ENCODE results near the gene IL22RA2. TPM values are rescaled to one million over a fixed set of nuclear protein-coding genes. Genes with fewer than 3 reads are reported as not detected.

IL22RA2 gene
- total RNA-seq, 2 donors from 2014 or later = not detected

DNA sequence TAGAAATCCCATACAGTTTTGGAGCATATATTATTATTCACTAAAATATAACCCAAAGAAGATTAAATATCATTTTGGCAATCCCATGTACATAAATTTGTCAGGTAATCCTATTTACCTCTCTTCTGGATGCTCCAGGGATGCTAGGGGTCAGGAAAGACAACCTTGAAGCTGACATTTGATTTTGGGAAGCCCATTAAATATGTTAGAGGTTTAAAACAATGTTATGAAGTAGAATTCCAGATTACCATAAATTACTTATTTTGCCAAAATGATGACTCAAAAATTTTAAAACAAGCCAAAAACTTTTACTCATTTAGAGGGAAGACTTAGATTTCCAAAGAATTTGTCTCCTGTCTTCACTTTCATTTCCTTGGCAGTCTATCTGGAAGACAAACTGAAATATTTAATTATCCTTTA, 9.2 kb upstream of the IL22RA2 start:
- Histone ChIP-seq H3K27me3 (replicated peaks; ENCODE audit: insufficient read depth) (no peaks in the 10 kb centered on the region), H3K9me3 (no peaks in the 10 kb centered on the region)
- TF ChIP-seq, protein P1, sequence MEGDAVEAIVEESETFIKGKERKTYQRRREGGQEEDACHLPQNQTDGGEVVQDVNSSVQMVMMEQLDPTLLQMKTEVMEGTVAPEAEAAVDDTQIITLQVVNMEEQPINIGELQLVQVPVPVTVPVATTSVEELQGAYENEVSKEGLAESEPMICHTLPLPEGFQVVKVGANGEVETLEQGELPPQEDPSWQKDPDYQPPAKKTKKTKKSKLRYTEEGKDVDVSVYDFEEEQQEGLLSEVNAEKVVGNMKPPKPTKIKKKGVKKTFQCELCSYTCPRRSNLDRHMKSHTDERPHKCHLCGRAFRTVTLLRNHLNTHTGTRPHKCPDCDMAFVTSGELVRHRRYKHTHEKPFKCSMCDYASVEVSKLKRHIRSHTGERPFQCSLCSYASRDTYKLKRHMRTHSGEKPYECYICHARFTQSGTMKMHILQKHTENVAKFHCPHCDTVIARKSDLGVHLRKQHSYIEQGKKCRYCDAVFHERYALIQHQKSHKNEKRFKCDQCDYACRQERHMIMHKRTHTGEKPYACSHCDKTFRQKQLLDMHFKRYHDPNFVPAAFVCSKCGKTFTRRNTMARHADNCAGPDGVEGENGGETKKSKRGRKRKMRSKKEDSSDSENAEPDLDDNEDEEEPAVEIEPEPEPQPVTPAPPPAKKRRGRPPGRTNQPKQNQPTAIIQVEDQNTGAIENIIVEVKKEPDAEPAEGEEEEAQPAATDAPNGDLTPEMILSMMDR (IDR thresholded peaks at IDR 0.05) = no peak
- TF ChIP-seq POLR2A (IDR thresholded peaks at IDR 0.05) = no peak
- no peak for TF ChIP-seq POLR2AphosphoS5 (IDR thresholded peaks at IDR 0.05)

DNA sequence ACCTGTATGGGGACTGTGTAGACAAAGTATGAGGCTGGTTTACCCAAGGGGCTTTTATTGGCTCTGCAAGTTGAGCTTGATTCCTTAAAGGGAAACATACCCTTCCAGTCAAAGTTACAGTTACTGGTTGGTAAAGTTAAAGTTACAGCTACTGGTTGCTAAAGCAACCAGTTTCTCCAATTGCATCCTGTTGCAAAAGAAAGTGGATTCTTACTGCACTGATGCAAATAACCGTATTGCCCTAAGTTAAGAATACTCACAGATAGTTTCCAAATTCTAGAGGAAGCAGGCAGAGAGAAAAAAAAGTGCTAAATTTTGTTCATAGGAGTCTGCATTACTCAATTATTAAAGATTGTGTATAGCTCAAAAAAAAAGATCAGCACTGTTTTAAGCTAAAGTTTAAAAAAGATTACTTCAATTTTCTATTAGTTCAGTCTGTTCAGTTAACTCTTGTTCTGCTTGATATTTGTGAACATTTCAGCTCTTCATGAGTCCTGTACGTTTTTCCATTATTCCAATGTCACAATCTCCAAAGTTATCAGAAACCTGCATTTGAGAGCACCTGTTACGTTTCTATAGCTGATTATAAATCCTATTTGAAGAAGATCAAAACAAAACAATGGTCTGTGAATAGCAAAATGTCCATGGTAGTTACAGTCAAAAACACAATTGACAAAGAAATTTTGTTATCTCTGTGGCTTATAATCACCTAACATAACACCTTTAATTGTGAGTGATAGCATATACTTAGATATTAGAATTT, 8.6 kb upstream of the IL22RA2 start:
- no peak for TF ChIP-seq POLR2AphosphoS5 (IDR thresholded peaks at IDR 0.05)
- no peak overlapping the region for H3K27ac ChIP-seq
- H3K4me1 ChIP-seq (replicated peaks) = no peaks in the 10 kb centered on the region
- DNase-seq (ENCODE audit: low spot score) = no peak
- 92% methylated on average over 3 of the region's 3 CpGs for WGBS
- H3K4me3 ChIP-seq = no peak overlapping the region
- H3K27me3 ChIP-seq (replicated peaks; ENCODE audit: insufficient read depth) = no peaks in the 10 kb centered on the region
- no peaks in the 10 kb centered on the region for H3K9me3 ChIP-seq
- intact Hi-C loops (cut with DNase I) = no loop called here
- no peaks in the 10 kb centered on the region for H3K36me3 ChIP-seq

More for the DNA sequence above, 9.2 kb upstream of the IL22RA2 start:
- H3K4me3 ChIP-seq = no peak overlapping the region
- no peak overlapping the region for H3K27ac ChIP-seq
- intact Hi-C loops (cut with DNase I) = no loop called here
- H3K36me3 ChIP-seq = no peaks in the 10 kb centered on the region
- H3K4me1 ChIP-seq (replicated peaks) = no peaks in the 10 kb centered on the region
- DNase-seq (ENCODE audit: low spot score) = no peak

DNA sequence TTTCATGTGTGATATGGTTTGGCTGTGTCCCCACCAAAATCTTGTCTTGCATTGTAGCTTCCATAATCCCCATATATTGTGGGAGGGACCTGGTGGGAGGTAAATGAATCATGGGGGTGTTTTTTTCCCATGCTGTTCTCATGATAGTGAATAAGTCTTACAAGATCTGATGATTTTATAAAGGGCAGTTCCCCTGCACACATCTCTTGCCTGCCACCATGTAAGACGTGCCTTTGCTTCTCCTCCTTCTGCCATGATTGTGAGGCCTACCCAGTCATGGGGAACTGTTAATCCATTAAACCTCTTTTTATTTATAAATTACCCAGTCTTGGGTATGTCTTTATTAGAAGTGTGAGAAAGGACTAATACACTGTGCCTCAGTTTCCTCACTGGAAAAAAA, 4.2 kb upstream of the IL22RA2 start:
- 100% methylated on average over 1 of the region's 1 CpG for WGBS
- Histone ChIP-seq H3K4me3 (no peak overlapping the region), H3K36me3 (no peaks in the 10 kb centered on the region), H3K27ac (no peak overlapping the region), H3K4me1 (replicated peaks) (no peaks in the 10 kb centered on the region), H3K27me3 (replicated peaks; ENCODE audit: insufficient read depth) (no peaks in the 10 kb centered on the region), H3K9me3 (no peaks in the 10 kb centered on the region)
- TF ChIP-seq, protein P1 (IDR thresholded peaks at IDR 0.05) = no peak
- TF ChIP-seq POLR2AphosphoS5 (IDR thresholded peaks at IDR 0.05) (no peak), POLR2A (IDR thresholded peaks at IDR 0.05) (no peak)
- DNase-seq (ENCODE audit: low spot score) = no peak
- intact Hi-C loops (cut with DNase I) = no loop called here

DNA sequence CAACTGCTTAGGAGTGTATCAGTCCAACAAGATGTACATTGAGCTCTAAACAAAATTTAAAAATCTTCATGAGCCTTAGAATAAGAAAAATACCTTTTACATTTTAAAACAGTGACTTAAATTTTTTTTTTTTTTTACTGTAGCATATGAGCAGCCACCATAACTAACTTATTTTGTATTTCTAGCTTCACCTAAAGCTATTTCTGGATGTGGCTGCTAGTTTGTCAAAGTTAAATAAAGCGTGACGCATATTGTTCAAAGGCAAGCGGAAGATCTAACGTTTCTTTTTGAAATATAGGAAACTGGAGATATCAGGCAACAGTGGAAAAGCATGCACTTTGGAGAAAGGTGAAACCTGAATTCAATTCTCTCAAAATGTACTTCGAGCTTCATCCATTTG, 3.3 kb upstream of the IL22RA2 start:
- H3K9me3 ChIP-seq = no peaks in the 10 kb centered on the region
- H3K4me3 ChIP-seq = no peak overlapping the region
- WGBS = 95% methylated on average over 5 of the region's 5 CpGs
- H3K4me1 ChIP-seq (replicated peaks) = no peaks in the 10 kb centered on the region
- no peak for DNase-seq (ENCODE audit: low spot score)
- H3K27ac ChIP-seq = no peak overlapping the region
- H3K27me3 ChIP-seq (replicated peaks; ENCODE audit: insufficient read depth) = no peaks in the 10 kb centered on the region
- no peaks in the 10 kb centered on the region for H3K36me3 ChIP-seq
- intact Hi-C loops (cut with DNase I) = no loop called here
- TF ChIP-seq POLR2A (IDR thresholded peaks at IDR 0.05) = no peak
- TF ChIP-seq POLR2AphosphoS5 (IDR thresholded peaks at IDR 0.05) = no peak
- TF ChIP-seq, protein P1 (IDR thresholded peaks at IDR 0.05) = no peak

DNA sequence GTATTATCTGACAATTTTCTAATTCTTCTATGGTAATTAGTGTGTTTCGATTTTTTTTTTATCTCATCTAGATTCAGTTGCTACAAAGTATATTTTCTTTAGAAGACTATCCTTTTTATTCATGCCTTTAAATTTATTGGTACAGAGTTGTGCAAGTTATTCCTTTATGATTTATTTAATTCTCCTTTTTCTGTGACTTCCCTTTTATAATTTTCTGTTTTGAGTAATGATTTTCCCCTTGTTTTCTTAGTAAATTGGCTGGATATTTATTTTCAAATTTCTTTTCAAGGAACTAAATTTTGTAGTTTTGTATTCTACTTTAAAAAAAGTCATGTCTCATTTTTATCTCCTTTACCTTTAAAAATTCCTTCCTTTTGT, 2.4 kb upstream of the IL22RA2 start:
- no peaks in the 10 kb centered on the region for H3K4me1 ChIP-seq (replicated peaks)
- intact Hi-C loops (cut with DNase I) = no loop called here
- no peak for TF ChIP-seq POLR2AphosphoS5 (IDR thresholded peaks at IDR 0.05)
- H3K36me3 ChIP-seq = no peaks in the 10 kb centered on the region
- no peaks in the 10 kb centered on the region for H3K27me3 ChIP-seq (replicated peaks; ENCODE audit: insufficient read depth)
- WGBS = 73% methylated on average over 1 of the region's 1 CpG
- H3K27ac ChIP-seq = no peak overlapping the region
- H3K9me3 ChIP-seq = no peaks in the 10 kb centered on the region
- no peak overlapping the region for H3K4me3 ChIP-seq
- DNase-seq (ENCODE audit: low spot score) = no peak
